Stimulated activated CD4-positive, alpha-beta T cell treated with anti-CD3 and anti-CD28 coated beads, Interleukin-12 subunit alpha, Interleukin-12 subunit beta, amount 100 ng/mL, for 48 hours (primary cell): ENCODE measurements around the gene RAB27B.
A peak's percentile ranks its signal among the peaks of the same experiment; 100 is the strongest.
"Not testable (repeated sequence)": the region's sequence is repeated elsewhere in the genome, so short reads cannot be mapped to it uniquely, and the experiment has no call there.

Source experiments
- DNase-seq, 3 donors: peaks; one replicate each; pipeline ENCODE4 v3.0.0-alpha.2; 2020; ENCODE audit warnings: low read depth in 2 of 3, low spot score in 1 of 3

RAB27B gene

GRCh38 chr18:54828281-54828881 lies at the start of gene RAB27B:
Gene RAB27B (plus strand): TSS chr18:54828477. CDS start chr18:54877586, 49,109 bp downstream.
- peak; percentile 52 to 64 (median 53) for DNase-seq

GRCh38 chr18:54780285-54780861 lies 47.9 kb upstream of the RAB27B start:
- DNase-seq = no peak

DNA sequence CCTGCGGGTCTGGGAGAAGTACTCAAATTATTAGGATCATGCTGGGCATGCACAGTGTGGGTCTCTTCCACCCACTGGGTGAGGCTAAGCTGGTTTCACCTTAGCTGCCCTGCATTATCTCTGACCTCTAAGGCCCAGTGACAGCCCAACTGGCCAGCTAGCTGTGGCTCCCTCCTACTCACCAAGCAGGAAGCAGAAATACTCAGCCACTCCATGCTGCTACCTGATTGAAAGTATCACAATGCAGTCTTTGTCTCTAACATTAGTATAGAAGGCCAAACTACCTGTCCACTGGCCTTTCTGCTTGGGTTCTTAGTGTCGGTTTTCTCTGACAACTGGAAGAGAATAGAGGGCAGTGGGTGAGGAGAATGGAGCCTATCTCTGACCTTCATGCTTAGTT lies 47.3 kb upstream of the RAB27B start:
- no peak for DNase-seq

- no peak for DNase-seq
Observed at GRCh38 chr18:54783139-54783538, 45.1 kb upstream of the RAB27B start.

DNA sequence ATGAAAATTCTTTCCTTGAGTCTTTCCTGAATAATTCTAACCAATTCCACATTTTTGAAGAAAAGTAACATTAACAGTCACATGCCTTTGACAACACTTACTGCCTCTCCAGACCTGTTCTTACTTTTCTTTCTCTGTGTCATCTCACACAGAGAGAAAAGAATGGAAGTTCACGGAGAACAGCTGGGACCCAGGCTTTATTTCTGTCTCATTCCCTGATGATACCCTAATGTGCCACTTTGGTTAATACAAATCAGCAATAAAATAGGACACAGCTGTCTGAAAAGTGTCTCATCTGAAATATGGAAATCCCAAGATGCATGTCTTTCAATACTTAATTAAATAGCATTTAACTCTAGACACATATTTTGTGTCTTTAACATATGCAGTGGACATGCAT lies 42.1 kb upstream of the RAB27B start:
- DNase-seq = no peak

GRCh38 chr18:54787121-54787520 lies 41.2 kb upstream of the RAB27B start:
- no peak for DNase-seq

GRCh38 chr18:54787616-54788015 lies 40.7 kb upstream of the RAB27B start:
- DNase-seq = no peak

GRCh38 chr18:54790109-54790508 lies 38.2 kb upstream of the RAB27B start:
- DNase-seq = no peak

DNA sequence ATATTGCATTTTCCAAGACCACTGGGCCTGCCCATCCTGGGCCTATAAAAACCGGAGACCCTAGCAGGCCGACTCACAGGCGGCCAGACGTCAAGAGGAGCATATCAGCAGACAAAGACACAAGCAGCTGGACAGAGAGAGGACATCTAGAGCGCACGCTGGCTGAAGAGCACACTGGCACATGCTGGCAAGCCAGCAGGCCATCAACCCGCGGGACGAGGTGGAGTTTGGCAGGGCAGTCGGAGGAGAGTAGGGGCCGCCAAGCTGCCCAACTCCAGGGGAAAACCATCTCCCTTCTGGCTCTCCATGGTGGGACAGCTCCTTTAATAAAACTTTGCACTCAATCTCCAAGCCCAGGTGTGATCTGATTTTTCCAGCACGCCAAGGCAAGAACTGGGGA lies 36.6 kb upstream of the RAB27B start:
- DNase-seq = no peak

- no peak for DNase-seq
Observed at GRCh38 chr18:54792079-54792478, 36.2 kb upstream of the RAB27B start.

- DNase-seq = no peak
Observed at GRCh38 chr18:54794823-54795222, 33.5 kb upstream of the RAB27B start.

GRCh38 chr18:54798186-54798585 lies 30.1 kb upstream of the RAB27B start:
- DNase-seq = no peak

GRCh38 chr18:54801374-54801773 lies 26.9 kb upstream of the RAB27B start:
- DNase-seq = no peak

DNA sequence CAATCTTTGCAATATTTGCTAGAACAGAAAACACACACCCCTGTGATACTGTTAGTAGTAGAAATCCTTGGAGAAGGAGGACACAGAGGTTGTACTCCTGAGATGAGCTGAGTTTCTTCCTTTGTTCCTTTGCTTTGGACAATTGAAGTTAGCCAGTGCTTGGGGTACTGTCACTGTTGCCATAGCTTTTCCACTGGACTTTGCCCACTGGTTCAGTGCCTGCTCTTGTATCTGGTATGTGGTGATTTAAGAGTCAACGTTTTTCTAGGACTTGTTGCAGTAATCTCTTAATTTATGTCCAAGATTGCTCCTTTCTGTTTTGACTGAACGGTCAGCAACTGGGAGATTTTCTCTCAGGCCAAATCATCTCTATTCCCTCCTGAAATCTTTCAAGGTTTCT lies 26.1 kb upstream of the RAB27B start:
- DNase-seq = no peak

GRCh38 chr18:54802686-54803395 lies 25.4 kb upstream of the RAB27B start:
- no peak for DNase-seq

DNA sequence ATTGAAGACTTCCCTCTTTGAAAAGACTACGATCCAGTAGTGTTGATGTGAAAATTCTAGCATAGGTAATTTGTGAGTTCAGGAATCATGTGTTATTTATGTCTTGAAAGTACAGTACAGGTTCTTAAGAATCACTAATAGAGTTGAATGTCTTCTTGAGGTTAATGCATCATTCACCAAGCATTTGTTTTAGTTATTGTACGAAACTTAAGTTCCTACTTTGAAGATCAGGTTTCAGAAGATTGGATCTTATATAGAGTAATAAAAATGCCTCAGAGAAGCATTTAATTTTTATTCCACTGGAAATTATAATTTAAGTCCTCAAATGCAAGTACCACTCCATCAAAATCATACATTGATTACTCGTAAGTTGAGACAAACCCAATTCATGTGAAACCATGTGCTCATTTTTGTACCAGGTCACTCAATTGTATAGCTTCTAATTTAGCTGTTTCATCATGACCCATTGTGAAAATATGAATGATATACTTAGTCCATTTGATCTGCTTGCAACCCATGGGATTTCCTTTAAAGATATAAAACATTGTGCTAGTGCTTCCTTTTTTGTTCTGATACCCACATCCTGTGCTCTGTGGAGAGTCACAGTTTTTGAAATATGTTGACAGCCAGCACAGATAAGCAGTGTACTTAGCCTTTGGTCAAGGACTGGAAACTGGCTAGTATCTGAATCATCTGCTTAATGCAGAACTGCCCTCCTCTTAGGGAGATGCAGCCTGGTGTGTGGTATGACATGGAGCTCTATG lies 22.5 kb upstream of the RAB27B start:
- no peak for DNase-seq

DNA sequence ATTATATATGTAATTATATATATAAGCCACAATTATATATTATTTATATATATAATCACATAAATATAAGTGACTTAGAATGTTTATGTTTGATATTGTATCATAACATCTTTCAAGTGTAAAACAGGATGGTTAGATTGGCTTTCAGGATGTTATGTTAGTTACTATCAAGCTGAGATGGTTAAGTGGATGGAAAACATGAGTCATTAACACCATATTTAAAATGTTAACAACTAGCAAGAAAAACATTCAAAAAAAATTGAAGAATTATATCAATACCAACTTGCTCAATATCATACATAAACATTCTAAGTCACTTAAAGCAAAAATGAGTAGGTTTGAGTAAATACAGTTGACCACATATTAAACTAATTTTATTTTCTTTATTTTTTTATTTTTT lies 21.8 kb upstream of the RAB27B start:
- no peak for DNase-seq

DNA sequence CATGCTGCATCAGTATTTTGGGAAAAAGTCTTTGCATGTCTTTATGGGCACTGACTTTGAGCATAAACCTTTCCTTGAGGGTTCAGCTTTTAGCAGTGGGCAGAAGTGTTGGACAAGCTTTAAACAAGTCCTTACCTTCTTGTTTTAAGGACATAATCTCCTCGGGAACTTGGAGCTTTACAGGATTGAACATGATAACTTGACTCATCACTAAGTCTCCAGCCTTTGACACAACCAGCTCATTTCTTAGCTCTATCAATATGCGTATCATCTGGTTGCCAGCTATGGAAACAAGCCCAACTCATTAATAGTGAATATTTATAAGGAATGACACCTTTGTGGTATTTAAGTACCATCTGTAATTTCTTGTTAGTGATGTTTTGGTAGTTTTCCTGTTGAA lies 21.0 kb upstream of the RAB27B start:
- DNase-seq = no peak

DNA sequence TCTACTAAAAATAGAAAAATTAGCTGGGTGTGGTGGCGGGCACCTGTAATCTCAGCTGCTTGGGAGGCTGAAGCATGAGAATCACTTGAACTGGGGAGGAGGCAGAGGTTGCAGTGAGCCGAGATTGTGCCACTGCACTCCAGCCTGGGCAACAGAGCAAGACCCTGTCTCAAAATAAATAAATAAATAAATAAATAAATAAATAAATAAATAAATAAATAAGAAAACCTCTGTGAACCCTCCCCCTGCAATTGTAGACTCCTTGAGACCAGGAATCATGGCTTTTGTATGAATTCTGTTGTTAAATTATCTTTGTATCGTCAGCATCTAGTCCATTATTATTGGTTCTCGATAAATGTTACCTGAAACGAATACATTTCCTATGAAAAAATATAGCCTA lies 17.6 kb upstream of the RAB27B start:
- DNase-seq = not testable (repeated sequence)

DNA sequence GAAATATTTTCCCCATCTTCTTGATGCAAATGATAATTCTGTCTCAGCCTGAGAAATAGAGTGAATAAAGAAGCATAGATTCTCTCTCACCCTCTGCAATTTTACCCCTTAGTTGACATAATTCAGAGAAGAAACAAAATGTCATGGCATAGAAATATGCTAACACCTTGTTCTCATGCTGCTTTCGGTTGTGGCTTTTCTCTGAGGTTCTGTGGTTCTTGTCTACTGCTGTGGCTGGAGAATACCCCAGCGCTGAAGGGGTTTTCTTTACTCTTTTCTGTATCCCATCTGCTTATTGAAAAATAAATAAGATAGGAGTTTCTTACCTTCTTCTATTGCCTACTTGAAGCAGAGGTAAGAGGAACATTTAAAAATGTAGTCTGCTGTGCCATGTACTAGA lies 15.4 kb upstream of the RAB27B start:
- no peak for DNase-seq

DNA sequence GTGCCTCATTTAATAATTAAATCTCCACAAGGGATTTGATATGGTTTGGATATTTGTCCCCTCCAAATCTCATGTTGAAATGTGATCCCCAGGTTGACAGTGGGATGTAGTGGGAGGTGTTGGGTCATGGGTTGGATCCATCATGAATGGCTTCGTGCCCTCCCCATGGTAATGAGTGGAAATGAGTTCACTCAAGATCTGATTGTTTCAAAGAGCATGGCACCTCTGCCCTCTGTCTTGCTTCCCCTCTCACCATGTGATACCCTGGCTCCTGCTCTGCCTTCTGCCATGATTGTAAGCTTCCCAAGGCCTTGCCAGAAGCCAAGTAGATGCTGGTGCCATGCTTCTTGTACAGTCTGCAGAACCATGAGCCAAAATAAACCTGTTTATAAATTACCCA lies 15.0 kb upstream of the RAB27B start:
- DNase-seq = no peak

DNA sequence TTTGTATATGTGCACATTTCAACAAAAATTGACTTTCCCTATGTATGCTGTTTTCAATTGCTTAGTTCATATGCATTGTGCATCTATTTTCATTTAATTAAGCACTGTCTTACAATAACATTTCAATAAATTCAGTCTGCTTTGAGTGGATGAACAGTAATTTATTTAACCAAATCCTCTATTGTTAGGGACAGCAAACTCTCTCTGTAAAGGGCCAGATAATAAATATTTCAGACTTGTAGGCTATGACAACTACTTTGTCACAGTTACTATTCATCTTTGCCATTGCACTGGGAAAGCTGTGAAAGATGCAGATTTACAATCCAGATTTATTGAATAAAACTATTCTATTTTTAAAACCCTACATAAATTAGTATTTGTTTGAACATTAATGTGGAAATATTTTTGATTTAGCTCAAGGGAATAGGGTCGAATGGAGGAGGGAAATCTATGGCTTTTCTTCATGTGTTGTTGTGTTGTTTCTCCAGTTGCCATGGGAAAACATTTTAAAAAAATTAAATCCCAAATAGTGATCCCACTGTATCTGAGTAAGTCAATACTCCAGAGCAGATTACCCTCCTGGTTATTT lies 14.2 kb upstream of the RAB27B start:
- no peak for DNase-seq
